Hepatocyte (in vitro differentiated cells): ENCODE data around the gene ANO6. TPM values are rescaled to one million over a fixed set of nuclear protein-coding genes. Genes with fewer than 3 reads are reported as not detected.

Experiments
- DNase-seq: peaks from one replicate; pipeline ENCODE4 v3.0.0-alpha.2; 2016; ENCODE audit warnings: low spot score
- H2AFZ ChIP-seq: fragments of 200-600 bp; sonication (generic); 2 replicates; pipeline ENCODE4 v1.6.0; 2016; ENCODE audit warnings: antibody characterized with exemption, mild to moderate bottlenecking
- H3K27ac ChIP-seq: fragments of 200-600 bp; sonication (generic); 2 replicates; pipeline ENCODE4 v1.5.1; 2016; ENCODE audit warnings: mild to moderate bottlenecking
- H3K27me3 ChIP-seq: fragments of 200-600 bp; sonication (generic); 2 replicates; pipeline ENCODE4 v1.6.1; 2016
- H3K36me3 ChIP-seq: fragments of 200-600 bp; sonication (generic); replicated peaks from 2 replicates; pipeline ENCODE4 v1.5.1; 2016; ENCODE audit warnings: low read depth; ENCODE audit not compliant: insufficient read depth
- H3K4me1 ChIP-seq: fragments of 200-600 bp; sonication (generic); 2 replicates; pipeline ENCODE4 v1.5.1; 2016; ENCODE audit warnings: mild to moderate bottlenecking, moderate library complexity; ENCODE audit not compliant: insufficient read depth
- H3K4me2 ChIP-seq: fragments of 200-600 bp; sonication (generic); 2 replicates; pipeline ENCODE4 v1.6.0; 2016
- H3K4me3 ChIP-seq: fragments of 200-600 bp; sonication (generic); 2 replicates; pipeline ENCODE4 v1.5.1; 2016; ENCODE audit warnings: mild to moderate bottlenecking
- H3K79me2 ChIP-seq: fragments of 200-600 bp; sonication (generic); 2 replicates; pipeline ENCODE4 v1.6.0; 2017; ENCODE audit warnings: mild to moderate bottlenecking
- H3K9me2 ChIP-seq: fragments of 200-600 bp; sonication (generic); replicated peaks from 2 replicates; pipeline ENCODE4 v1.6.0; 2017; ENCODE audit warnings: mild to moderate bottlenecking; ENCODE audit not compliant: insufficient read depth
- H3K9me3 ChIP-seq: fragments of 200-600 bp; sonication (generic); 2 replicates; pipeline ENCODE4 v1.5.1; 2016; ENCODE audit warnings: low read depth, mild to moderate bottlenecking
- H4K20me1 ChIP-seq: fragments of 200-600 bp; sonication (generic); 2 replicates; pipeline ENCODE4 v1.6.0; 2016; ENCODE audit warnings: mild to moderate bottlenecking; ENCODE audit not compliant: insufficient read depth, poor library complexity, severe bottlenecking
- CTCF ChIP-seq: fragments of 200-600 bp; sonication (generic); IDR thresholded peaks from 2 replicates; pipeline ENCODE4 v1.5.1; 2016; ENCODE audit warnings: antibody characterized with exemption, mild to moderate bottlenecking; ENCODE audit not compliant: poor library complexity
- EZH2 ChIP-seq: fragments of 200-600 bp; sonication (generic); IDR thresholded peaks from 2 replicates; pipeline ENCODE4 v1.6.1; 2016; ENCODE audit warnings: antibody characterized with exemption, mild to moderate bottlenecking, borderline replicate concordance
- EZH2phosphoT487 ChIP-seq: fragments of 200-600 bp; sonication (generic); IDR thresholded peaks from one replicate; pipeline ENCODE4 v1.6.1; 2018; ENCODE audit warnings: antibody characterized with exemption, mild to moderate bottlenecking, low read depth, moderate library complexity; ENCODE audit not compliant: unreplicated experiment, severe bottlenecking
- WGBS: methylation state at CpG from one replicate; pipeline ENCODE4 v1.1.6; 2016; ENCODE audit warnings: low lambda C conversion rate; ENCODE audit errors: missing lambda C conversion rate; 5-methylcytosine and 5-hydroxymethylcytosine counted together
- polyA plus RNA-seq: library from polyadenylated mRNA; unstranded; fragments of >200 nt; fragmentation: Nextera tagmentation; extraction: Ambion mirVana; gene quantifications from 2 replicates; pipeline ENCODE4 v1.2.1, GENCODE V29; 2016
- total RNA-seq: library from RNA; depleted of rRNA; stranded (reverse); fragments of >200 nt; gene quantifications from 2 replicates; pipeline ENCODE4 v1.2.3, GENCODE V29; 2014

ANO6 gene
- total and polyA plus RNA-seq, 2 experiments from 2014 or later, result 50.4 to 82.2 TPM

DNA sequence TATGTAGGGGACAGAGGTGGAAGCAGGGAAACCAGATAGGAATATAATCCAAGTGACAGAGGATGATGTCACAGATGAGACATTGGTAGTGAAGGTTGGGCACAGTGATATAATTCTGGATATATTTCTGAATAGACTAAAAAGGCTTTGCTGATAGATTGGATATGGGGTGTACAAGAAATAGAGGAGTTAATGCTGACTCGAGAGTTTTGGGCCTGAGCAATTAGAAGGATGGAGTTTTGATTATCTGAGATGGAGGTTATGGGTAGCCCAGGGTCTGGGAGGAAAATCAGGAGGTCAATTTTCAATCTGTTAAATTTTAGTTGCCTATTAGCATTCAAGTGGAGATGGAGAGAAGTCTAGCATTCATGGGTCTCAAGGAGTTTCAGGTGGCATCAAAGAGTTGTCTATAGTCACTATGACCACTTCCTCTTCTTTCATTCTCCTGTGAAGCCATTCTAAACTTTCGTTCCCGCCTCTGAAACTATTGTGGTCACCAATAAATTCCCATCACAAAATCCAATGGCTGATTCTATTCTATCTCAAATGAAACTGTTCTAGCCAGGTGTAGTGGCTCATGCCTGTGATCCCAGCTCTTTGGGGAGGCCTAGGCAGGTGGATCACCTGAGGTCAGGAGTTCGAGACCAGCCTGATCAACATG is 10.6 kb upstream of the ANO6 start:
- 99% methylated on average over 4 of the region's 4 CpGs for WGBS
- no peak overlapping the region for H3K4me2 ChIP-seq
- DNase-seq, result no peak

GRCh38 chr12:45208604-45209487 is 7.0 kb upstream of the ANO6 start:
- Histone ChIP-seq H3K4me1 (no peaks in the 10 kb centered on the region), H3K9me3 (no peaks in the 10 kb centered on the region), H3K4me3 (no peak overlapping the region), H3K4me2 (no peak overlapping the region), H3K79me2 (peaks cover 20% of the 10 kb centered on the region), H3K36me3 (no peaks in the 10 kb centered on the region), H4K20me1 (no peaks in the 10 kb centered on the region), H3K27me3 (no peaks in the 10 kb centered on the region), H3K9me2 (no peaks in the 10 kb centered on the region), H2AFZ (no peak overlapping the region), H3K27ac (no peak overlapping the region)
- 81% methylated on average over 9 of the region's 9 CpGs for WGBS
- no peak for DNase-seq
- TF ChIP-seq EZH2phosphoT487, result no peak
- TF ChIP-seq EZH2, result no peak
- TF ChIP-seq CTCF, result no peak

More for the DNA sequence above, 10.6 kb upstream of the ANO6 start:
- TF ChIP-seq EZH2, result no peak
- no peak for TF ChIP-seq CTCF
- no peak for TF ChIP-seq EZH2phosphoT487
- Histone ChIP-seq H3K9me3 (no peaks in the 10 kb centered on the region), H3K9me2 (no peaks in the 10 kb centered on the region), H3K4me3 (no peak overlapping the region), H2AFZ (no peak overlapping the region), H3K27me3 (no peaks in the 10 kb centered on the region), H3K36me3 (no peaks in the 10 kb centered on the region), H3K4me1 (no peaks in the 10 kb centered on the region), H3K27ac (no peak overlapping the region), H3K79me2 (peaks cover 6% of the 10 kb centered on the region), H4K20me1 (no peaks in the 10 kb centered on the region)

- H3K27me3 ChIP-seq, result no peaks in the 10 kb centered on the region
- no peak overlapping the region for H3K27ac ChIP-seq
- no peaks in the 10 kb centered on the region for H3K4me1 ChIP-seq
- peaks cover 20% of the 10 kb centered on the region for H3K79me2 ChIP-seq
- no peak for DNase-seq
- no peaks in the 10 kb centered on the region for H4K20me1 ChIP-seq
- WGBS, result 93% methylated on average over 2 of the region's 2 CpGs
- H2AFZ ChIP-seq, result no peak overlapping the region
- H3K9me3 ChIP-seq, result no peaks in the 10 kb centered on the region
- H3K9me2 ChIP-seq, result no peaks in the 10 kb centered on the region
- H3K4me2 ChIP-seq, result no peak overlapping the region
- TF ChIP-seq EZH2phosphoT487 (no peak), EZH2 (no peak), CTCF (no peak)
- H3K4me3 ChIP-seq, result no peak overlapping the region
- no peaks in the 10 kb centered on the region for H3K36me3 ChIP-seq
Measured at GRCh38 chr12:45209784-45210183, 6.1 kb upstream of the ANO6 start.
